SHP77 treated with DMSO at 0.1 percent for 48 hours (cell line): ENCODE measurements around the gene STRBP.
"Not testable (repeated sequence)": the region's sequence is repeated elsewhere in the genome, so short reads cannot be mapped to it uniquely, and the experiment has no call there.

Experiments
- DNase-seq: peaks from one replicate; lab custom pipeline; 2025; lab: John Stamatoyannopoulos, UW

The STRBP gene

DNA sequence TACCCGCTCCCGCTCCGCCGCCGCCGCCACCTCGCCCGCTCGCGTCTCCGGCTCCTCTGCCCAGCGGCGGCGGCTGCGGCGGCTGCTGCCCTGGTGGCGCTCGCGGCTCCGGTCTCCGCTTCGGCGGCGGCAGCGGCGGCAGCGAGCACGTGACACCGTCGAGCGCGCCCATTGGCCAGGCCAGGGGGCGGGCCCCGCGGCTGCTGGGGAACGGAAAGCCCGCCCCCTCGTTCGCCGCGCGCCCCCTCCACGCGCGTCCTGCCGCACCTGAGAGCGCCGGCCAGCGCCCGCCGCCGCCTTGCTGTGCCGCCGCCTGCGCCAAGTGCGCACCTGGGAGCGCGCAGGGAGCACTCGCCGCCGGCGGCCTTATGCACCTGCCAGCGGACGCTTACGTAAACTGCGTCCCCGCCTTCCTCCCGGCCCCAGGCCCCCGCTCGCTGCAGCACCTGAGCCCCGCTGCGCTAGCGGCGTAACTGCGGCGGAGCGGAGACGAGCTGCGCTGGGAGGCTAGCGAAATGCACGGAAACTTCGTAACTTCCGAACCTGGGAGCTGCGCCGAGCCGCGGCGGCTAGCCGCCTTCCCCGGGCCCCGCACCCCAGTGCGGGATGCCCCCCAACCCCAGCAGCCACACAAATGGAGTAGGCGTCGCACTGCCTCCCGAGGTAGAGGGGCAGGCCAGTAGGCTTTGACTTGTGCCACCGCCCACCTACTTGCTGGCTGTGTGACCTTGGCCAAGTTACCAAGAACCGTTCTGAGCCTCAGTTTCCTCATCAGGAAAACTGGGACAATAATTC, at the start of gene STRBP:
TSS of gene STRBP (minus strand) at position 122 of the 795 bp plus-strand sequence. CDS start 84,452 bp downstream, outside the sequence.
- peak; percentile 78 for DNase-seq

DNA sequence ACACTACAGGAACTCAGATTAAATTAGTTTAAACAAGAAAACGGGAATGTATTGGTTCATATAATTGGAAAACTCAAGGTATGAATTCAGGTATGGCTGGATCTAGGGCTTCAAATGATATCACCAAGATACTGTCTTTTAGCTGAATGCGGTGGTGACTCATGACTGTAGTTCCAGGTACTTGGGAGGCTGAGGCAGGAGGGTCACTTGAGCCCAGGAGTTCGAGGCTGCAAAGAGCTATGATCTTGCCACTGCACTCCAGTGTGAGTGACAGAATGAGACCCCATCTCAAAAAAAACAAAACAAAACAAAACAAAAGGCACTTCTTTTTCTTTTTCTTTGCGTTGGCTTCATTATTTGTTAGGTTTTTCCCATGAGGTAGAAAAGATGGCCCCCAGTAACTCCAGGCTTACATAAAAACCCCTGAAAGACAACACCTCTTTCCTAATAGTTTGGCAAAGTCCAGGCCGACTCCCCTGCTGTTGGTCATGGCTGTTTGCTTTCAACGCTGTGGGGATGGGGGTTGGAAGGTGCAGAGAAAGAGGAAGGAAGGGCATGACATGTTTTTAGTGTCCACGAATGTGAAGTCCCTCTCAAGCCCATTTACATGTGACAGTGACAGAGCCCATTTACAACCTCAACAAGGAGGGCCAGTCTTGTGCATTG, 47.8 kb upstream of the STRBP start:
- DNase-seq: no peak

DNA sequence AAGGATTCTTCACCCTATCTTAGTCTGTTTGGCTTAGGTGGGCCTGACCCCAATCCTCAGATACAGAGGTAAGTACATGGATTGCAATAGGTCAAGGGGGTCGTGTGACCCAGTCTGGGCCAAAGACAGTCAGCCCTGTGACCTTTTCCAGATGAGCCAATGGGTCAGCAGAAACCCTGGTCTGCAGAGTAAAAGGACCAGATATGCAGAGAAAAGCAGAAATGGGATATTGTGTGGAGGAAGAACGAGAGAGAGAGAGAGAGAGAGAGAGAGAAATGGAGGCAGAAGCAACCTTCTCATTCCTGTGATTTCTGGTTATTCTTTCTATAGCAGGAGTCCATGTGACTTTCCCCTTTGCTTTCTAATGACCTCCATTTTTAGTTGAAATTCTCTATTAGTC, 47.2 kb upstream of the STRBP start:
- DNase-seq: no peak

DNA sequence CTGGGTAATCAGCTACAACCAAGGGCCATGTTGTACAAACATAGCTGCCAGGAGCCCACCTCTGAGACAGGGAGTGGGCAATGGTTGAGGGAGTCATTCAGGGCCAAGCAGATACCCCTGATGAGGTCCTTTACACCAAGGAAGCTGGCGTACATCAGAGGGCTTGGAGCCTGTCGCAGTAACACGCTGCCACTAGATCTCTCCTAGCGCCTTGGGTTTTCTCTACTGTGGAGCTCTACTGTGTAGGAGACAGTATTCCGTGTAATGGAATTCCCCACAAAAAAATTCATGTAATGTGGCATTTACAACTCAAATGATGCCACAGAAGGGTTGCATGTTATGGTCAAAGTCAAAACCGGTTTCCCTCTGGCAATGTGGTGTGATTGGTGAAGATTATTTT, 46.2 kb upstream of the STRBP start:
- no peak for DNase-seq

DNA sequence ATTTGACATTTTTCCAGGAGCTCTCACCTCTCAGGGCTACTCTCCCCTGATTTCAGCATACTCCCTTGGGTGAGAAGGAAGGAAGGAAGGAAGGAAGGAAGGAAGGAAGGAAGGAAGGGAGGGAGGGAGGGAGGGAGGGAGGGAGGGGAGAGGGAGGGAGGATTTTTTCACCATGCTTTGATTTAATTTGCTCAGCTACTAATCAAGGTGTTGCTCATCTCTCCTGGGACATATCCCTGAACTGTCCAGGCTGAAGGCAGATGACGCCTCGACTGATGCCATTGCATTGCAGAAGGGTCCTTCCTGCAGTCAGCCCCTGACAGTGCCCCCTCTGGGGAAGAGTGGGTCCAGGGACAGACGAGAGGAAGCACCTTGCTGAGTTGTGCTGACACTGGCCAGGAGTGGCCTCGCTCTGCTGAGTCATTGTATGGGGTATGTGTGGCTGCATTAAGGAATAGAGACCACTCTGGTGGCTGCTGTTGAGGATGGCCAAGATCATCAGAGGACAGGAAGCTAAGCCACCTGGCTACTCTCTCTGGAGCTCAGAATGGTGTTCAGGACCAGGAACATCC, 44.0 kb upstream of the STRBP start:
- DNase-seq: no peak

DNA sequence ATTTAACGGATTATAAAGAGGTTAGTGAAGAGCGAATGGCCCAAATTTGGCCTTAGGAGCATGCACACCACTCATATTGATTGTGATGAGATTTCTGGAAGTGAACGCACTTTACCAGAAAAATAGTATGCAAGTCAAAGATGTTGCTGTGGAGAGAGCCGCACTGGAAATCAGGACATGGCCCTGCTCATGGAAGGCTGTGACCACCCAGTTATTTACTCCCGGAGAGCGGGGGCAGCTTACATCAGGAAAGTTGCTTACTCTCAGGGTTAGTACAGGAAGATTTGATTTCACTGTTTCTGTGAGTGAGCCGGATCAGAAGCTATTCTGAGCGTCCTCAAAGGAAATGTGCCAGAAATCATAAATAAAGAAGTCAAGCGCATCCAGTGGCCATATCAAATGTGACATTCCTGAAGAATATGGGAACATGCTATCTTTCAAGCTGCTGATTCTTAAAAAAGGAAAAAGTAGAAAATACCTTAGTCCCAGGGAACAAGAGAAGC, 42.9 kb upstream of the STRBP start:
- no peak for DNase-seq

DNA sequence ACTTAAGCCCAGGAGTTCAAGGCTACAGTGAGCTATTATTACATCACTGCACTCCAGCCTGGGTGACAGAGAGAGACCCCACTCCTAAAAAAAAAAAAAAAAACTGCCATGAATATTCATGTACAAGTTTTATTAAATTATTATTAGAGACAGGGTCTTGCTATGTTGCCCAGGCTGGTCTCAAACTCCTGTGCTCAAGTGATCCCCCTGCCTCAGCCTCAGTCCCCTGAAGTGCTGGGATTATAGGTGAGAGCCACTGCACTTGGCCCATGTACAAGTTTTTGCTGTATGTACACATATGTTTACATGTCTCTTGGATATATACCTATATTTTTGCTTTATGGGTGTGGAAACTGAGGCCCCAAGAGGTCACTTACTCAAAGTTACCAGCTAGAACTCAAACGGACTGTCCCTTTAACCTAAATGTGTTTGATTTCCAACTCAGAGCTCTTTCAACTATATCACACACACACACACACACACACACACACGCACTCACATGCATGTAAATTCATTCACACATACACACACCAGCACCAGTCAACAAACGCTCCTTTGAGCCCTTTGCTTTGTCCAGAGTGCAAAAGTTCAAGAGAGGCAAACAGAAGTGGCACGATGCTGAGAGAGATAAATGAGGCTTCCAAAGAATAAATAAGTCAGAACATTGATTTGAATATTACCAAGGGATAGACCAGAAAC, 42.3 kb upstream of the STRBP start:
- no peak for DNase-seq

DNA sequence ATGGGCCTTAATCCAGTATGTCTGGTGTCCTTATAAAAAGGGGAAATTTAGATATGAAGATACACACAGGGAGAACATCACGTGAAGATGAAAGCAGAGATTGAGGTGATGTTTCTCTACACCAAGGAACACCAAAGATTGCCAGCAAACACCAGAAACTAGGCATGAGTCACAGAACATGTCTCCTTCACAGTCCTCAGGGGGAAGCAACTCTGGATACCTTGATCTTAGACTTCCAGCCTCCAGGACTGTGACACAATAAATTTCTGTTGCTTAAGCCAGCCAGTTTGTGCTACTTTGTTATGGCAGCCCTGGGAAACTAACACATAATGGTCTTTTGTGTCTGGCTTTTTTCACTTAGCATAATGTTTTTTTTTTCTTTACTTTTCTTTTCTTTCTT, 41.2 kb upstream of the STRBP start:
- no peak for DNase-seq

DNA sequence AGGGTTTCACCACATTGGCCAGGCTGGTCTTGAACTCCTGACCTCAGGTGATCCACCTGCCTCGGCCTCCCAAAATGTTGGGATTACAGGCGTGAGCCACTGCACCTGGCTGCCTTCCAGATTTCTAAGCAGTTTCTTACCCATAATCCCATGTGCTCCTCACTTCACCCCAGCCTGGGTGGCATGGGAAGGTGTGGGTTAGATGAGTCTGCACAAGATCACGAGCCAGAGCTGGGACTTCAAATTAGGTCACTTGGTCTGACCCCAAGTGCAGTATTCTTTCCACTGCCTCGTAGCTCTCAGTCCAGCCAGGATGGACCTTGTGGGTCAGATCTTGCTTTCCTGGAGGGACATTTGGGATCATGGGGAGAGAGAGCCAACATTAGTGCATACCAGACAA, 37.5 kb upstream of the STRBP start:
- no peak for DNase-seq

DNA sequence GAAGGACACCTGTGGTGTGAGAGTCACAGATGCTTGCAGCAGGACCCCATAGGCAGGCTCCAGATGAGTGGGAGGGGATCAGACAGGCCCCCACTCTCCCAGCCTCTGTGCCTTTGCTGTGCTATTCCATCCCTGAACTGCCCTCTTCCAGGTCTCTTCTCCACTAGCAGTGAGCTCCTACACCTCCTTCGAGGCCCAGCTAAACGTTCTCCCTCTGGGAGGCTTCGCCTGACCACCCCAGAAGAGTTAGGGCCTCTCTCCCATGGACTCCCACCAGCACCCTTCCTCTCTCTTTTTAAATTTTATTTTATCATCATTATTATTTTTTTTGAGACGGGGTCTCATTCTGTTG, 35.9 kb upstream of the STRBP start:
- DNase-seq: no peak

DNA sequence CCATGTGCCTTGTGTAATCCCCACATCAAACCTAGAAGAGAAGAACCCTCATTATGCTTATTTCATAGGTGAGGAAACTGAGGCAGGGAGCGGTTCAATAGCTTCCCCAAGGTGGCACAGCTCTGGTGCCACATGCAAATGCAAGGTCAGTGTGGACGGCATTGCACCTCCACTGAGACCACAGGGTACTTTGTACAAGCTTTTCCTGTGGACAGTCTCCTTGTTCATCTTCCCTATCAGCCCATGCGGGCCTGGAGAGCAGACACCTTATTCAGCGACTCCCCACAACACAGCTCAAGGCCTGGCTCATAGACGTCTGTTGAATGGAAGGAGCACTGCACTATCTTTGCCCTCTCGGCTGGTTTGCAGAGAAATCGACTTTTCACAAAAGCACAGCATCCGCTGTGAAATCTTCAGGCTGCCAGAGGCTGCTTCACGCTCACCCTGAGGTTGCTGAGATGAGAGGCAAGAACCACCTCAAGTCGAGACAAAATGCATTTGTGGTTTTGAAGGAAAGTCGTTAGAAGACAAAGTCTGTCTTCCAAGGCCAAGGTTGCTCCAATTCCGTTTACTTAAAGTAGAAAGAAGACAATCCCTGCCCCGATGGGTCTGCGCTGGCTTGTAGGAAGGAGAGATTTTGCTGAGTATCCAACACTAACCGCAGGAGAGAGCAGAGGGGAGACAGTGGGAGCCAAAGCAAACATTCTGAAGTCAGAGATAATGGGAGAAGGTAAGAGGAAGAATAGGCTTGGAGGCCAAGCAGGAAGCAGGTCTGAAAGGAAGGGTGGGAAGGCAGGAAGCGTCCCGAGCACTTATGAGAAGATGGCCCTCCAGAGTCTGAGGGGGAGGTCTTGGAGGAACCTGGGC, 34.2 kb upstream of the STRBP start:
- no peak for DNase-seq

DNA sequence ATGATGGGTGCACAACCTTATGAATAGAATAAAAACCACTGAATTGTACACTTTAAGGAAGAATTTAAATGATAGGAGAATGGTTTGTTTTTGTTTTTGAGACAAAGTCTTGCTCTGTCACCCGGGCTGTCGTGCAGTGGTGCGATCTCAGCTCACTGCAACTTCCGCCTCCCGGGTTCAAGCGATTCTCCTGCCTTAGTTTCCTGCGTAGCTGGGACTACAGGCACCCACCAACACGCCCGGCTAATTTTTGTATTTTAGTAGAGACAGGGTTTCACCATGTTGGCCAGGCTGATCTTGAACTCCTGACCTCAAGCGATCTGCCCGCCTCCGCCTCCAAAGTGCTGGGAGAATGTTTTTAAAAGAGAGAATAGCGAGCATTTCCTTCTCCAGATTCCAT, 33.5 kb upstream of the STRBP start:
- DNase-seq: not testable (repeated sequence)

DNA sequence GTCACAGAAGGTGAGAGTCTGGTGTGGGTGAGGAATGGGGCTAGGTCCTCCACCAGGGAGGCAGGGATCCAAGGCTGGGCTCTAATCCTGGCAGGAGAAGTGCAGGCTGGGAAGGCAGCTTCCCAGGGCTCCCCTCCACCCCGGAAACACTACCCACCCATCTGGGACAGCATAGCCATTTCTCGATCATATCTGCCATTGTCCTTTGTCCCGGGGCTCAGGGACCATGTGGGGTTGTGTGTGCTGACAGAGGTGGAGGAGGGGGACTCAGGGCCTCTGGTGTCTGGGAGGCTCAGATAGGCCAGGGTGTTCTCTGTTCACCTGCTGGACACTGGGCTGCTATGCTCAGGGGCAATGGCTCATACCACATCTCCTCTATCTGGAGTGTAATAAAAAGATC, 32.2 kb upstream of the STRBP start:
- no peak for DNase-seq

DNA sequence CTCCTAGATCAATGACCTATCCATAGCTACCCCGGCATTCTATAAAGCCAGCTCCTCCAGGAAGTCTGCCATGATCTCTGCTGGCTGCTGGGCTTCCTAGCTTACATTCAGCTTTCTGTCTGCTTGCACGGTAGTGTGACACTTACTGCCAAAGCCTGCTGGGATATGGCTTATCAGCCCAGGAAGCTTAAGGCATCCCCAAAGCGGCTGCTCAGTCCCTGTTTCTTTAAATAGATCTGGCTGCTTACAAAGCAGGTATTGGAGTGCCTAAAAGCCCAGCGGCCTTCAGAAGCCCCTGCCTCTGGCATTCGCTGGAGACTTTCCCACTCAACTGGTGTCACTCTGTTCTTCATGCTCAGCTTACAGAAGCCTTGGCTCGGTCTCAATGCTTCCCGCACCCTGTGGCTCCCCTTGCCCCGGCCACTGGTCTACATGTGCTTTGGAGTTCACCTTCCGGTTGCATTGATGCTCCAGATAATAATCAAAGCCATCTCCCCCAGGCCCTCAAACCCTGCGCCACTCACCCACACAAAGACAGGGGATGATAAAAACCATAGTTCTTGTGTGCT, 31.3 kb upstream of the STRBP start:
- DNase-seq: no peak

DNA sequence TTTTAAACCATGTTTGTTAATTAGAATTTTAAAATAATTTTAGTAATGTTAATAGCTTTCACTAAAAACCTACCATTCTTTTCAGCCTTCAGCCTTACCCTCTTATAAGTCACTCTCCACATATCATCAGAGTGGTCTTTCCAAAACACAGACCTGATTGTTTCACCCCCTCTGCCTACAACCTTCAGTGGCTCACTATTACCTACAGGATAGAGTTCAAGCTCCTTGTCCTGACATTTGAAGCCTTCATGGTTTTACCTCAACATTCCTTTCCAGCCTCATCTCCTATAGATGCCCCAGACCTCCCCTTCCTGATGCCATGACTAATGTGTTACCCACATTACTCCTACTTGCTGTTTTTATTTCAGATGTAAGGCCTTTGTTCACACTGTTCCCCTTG, 27.8 kb upstream of the STRBP start:
- no peak for DNase-seq

DNA sequence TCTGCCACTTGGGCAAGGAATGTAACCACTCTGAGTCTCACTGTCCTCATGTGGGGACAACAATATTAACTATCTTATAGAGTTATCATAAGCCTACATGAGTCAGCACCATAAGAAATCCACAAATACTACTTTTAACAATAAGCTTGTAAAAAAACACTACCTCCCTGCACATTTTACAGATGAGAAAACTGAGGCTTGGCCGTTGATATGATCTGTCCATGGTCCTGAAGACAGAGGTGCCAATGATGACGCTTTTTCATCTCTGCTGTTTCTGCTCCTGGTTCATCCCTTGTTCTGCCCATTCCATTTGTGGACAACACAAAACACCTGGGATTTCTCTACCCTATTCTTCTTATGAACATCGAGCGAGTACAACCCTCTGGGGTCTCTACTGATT, 23.4 kb upstream of the STRBP start:
- DNase-seq: no peak

DNA sequence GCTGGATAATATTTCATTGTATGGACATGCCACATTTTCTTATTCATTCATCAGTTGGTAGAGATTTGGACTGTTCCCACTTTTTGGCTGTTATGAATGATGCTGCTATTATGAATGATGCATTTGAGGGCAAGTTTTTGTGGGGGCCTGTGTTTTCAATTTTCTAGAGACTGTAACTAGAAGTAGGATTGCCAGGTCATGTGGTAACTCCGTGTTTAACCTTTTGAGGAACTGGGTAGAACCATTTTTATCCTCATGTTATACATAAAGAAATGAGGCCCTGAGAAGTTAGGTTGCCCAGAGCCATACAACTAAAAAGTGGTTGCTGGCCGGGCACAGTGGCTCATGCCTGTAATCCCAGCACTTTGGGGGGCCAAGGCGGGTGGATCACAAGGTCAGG, 22.4 kb upstream of the STRBP start:
- no peak for DNase-seq

DNA sequence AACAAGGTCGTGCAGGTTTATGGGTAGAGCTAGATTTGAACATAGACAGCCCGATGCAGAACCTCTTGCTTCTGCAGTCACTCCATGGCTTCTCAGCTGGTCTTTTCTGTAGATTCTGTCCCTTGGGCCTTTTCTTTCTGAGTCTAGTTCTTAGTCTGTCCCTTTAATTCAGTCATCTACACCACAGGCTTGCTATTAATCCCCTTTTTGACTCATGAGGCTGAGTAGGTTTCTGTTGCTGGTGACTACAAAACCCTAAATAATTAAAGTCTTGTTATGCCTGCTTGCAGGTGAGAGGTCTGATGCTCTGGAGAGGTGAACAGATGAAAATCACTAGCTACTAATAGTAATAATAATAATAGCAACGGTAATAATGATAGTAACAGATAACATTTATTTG, 19.3 kb upstream of the STRBP start:
- DNase-seq: no peak

DNA sequence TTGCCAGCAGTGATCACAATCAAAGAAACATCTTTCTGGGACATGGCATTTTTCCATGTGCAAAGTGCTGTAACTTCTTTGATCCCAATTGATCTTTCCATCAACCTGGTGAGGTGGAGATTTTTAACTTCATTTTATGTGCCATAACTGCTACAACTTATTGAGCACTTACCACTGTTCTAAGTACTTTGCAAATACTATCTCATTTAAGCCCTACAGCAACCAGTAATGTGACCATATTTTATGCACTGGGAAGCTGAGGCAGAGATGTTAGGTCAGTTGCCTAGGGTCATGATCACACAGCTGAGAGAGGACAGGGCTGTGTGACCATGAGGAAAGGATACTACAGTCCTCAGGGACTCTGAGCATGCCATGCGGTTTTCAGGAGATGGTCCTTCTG, 17.9 kb upstream of the STRBP start:
- DNase-seq: no peak

DNA sequence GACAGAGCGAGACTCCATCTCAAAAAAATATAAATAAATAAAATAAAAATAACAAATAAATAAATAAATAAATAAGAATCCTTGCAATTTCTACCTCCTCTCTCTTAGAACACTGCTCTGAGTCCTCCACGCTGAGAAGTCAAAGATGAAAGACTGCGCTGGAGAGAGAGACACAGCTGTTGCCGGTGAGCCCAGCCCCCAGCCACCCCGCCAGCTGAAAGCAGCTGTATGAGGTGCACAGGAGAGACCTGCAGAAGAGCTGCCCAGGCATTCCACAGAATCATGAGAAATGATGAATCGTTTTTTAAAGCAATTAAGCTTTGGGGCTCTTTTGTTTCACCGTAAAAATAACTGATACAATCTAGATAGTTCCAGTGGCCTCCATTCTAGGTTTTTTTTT, 16.3 kb upstream of the STRBP start:
- no peak for DNase-seq

DNA sequence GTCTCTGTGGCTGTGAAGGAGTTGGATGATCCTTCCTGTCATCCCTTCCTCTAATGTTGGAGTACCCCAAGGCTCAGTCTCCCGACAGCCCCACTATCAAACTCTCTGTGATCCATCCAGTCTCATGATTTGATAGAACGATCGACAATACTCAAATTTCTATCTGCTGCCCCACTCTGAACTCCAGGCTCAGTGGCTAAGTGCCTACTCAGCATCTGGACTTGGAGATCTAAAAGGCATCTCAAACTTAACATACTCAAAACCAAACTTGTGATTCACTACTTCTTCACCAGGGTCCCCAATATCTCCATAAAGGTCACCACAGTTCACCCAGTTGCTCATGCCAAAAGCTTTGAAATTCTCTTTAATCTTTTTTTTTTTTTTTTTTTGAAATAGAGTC, 15.1 kb upstream of the STRBP start:
- DNase-seq: no peak

DNA sequence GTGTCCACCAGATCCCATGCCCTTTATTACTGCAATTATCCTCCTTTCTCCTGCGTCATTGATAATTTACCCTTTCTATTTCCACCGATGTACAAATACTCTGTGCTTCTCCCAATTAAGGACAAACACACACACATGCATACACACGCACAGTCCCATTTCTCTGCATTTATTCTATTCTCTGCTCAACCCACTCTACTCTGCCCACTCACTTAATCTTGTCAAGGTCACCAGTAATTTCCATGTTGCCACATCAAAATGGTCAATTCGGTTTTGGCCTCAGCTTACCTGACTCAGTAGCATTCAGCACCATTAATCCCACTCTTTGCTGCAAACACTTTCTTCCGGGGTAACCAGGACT, 14.6 kb upstream of the STRBP start:
- no peak for DNase-seq
